GM13977 (cell line): Measurements from ENCODE around the gene LMO4.

Experiments used
- DNase-seq: peaks from one replicate; pipeline ENCODE4 v3.0.0; 2012; ENCODE audit warnings: low spot score
- in situ Hi-C: fragments of 300-500 bp; cut with MboI; formaldehyde crosslinking; loops from one replicate; pipeline ENCODE4 v1.12.0; 2022; ENCODE audit warnings: low sequenced_read_pairs, low pct_unique_long_range_greater_than_20kb, mixed read lengths, inconsistent platforms; ENCODE audit not compliant: unreplicated experiment
- TF ChIP-seq, protein P1 (sequence below): IDR thresholded peaks from 2 replicates; pipeline ENCODE4 v1.5.1; 2012; ENCODE audit warnings: mild to moderate bottlenecking, control low read depth; ENCODE audit not compliant: insufficient read depth; ENCODE audit errors: extremely low read depth, missing control alignments

LMO4 gene

DNA sequence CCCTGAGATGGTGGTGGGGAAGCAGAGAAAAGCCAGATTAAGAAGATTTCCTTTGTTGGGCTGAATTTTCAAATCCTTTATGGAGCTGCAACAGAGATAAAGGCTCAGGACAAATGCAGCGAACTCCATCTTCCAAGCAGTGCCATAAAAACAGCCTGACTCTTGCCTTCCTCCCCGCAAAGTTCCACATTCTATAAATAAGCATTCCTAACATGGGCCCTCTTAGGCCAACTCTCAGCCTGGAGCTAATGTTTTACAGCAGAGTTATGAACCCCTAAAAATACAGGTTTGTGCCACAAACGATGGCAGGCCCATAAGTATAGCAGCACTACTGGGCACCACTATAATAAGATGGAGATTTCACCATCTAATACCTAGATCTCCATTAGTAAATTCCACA lies 27.2 kb downstream of the LMO4 start:
- no peak for DNase-seq
- TF ChIP-seq, protein P1, sequence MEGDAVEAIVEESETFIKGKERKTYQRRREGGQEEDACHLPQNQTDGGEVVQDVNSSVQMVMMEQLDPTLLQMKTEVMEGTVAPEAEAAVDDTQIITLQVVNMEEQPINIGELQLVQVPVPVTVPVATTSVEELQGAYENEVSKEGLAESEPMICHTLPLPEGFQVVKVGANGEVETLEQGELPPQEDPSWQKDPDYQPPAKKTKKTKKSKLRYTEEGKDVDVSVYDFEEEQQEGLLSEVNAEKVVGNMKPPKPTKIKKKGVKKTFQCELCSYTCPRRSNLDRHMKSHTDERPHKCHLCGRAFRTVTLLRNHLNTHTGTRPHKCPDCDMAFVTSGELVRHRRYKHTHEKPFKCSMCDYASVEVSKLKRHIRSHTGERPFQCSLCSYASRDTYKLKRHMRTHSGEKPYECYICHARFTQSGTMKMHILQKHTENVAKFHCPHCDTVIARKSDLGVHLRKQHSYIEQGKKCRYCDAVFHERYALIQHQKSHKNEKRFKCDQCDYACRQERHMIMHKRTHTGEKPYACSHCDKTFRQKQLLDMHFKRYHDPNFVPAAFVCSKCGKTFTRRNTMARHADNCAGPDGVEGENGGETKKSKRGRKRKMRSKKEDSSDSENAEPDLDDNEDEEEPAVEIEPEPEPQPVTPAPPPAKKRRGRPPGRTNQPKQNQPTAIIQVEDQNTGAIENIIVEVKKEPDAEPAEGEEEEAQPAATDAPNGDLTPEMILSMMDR = no peak
- in situ Hi-C loops = no loop called here

DNA sequence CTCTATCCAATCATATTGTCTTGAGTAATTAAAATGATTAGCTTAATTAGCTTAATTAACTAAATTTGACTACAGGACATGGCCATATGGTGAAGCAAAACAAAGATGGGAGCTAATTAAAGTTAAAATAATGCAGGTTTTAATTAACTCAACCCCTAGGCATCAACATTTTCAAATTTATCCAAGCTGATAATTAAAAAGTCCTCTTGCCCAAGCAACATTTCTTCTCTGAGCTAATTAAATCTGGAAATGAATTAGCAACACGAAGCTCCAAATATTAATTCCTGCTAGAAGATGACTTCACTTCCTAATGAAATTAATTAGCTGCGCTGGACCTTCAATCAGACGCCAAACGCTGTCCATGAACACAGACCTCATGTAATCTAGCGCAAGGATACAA lies 27.9 kb downstream of the LMO4 start:
- in situ Hi-C loops = no loop called here
- TF ChIP-seq, protein P1 = no peak
- DNase-seq = no peak

DNA sequence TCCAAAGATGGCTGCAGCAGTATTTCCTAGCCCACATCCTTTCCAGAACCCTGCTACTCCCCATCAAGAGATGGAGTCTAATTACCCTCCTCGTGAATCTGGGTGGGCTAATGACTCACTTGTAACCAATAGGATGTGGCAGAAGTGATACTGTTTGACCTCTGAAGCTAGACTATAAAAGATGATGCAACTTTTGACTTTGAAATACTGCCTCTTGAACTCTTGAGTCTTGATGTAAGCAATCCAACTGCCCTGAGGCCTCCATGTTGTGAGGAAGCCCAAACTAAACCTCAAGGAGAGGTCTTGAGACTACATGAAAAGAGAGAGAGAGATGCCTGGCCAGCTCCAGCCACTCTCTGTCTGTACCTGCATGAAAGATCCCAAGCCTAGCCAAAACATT lies 29.5 kb downstream of the LMO4 start:
- no peak for DNase-seq
- in situ Hi-C loops = no loop called here
- TF ChIP-seq, protein P1 = no peak

DNA sequence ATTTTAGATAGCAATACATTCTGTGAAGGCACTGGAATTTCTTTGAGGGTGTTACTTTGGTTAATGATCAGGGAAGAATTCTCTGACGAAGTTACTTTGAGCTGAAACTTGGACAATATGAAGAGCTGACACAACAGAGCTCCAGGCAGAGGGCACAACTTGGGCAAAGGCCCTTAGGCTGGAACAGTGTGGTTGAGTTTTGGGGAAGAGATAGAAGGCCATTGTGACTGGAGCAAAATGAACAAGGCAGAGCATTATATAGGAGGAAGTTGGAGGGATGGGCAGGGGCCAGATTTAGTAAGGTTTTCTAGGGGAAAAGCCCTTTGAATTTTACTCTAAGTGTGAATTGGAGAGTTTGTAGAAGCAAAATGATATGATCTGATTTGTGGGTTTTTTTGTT lies 30.9 kb downstream of the LMO4 start:
- in situ Hi-C loops = no loop called here
- TF ChIP-seq, protein P1 = no peak
- no peak for DNase-seq

DNA sequence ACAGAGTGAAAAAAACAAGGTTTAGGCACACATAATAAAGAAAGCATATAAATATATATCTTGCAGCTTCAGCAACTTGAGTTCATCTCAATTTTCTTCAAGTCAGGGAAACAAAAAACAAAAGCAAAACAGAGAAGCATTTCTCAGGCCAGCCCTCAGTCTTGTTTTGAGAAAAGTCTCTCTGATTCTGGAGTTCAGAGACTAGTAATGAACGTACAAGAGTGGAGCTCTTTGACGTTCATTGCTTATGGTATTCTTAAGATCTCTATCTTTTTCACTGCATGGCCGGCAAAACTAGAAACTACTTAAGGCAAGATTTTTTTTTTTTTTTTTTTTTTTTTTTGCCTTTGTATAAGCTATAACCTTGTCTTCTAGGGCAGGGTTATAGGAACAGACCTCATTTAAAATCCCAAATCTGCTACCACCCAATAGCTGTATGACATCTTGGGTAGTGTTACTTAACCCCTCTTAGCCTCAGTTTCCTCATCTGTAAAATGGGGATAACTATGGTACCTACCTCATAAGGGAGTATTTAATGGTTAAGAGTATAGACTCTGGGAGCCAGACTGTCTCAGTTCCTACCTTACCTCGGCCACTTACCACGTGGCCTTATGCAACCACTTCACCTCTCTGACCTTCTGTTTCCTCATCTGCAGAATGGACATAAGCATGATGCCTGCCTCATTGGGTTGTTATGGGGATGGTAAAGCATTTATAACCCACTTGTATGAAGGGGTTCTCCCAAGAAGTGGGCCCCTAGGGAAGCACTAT lies 33.6 kb downstream of the LMO4 start:
- TF ChIP-seq, protein P1 = no peak
- DNase-seq = no peak
- in situ Hi-C loops = no loop called here

GRCh38 chr1:87362834-87363426 lies 34.2 kb downstream of the LMO4 start:
- no peak for DNase-seq
- in situ Hi-C loops = no loop called here
- TF ChIP-seq, protein P1 = no peak

DNA sequence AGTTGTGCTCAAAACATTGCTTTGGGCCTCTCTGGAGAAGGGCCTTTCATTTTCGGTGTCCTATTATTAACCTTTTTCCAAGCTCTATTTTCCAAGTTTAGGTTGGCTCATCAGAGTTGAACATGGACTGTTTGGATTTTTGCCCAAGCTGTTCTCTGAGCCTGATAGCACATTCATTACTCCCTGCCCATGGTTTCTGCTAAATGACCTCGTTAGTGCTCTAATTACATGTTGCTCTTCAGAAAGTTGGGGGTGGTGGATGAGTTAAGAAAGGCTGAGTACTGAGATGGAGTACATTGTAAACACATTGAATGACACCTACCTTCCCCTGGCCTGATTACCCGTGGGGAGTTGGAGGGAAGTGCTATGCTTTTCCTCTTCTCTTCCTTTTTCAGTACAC lies 38.9 kb downstream of the LMO4 start:
- TF ChIP-seq, protein P1 = no peak
- in situ Hi-C loops = no loop called here
- no peak for DNase-seq
